HG03521 (cell line): ENCODE measurements around the gene SUV39H1.

Experiments used
- ATAC-seq: cut with Tn5 transposase; IDR thresholded peaks from one replicate; pipeline ENCODE4 v1.9.1; 2021; ENCODE audit warnings: mild to moderate bottlenecking, moderate library complexity; ENCODE audit not compliant: unreplicated experiment

Gene SUV39H1

GRCh38 chrX:48754238-48754637, 57.7 kb downstream of the SUV39H1 start:
- ATAC-seq = no peak
